Activated gamma-delta T cell (primary cell): ENCODE data around the gene MRPL1.
"Not testable (repeated sequence)": the region's sequence is repeated elsewhere in the genome, so short reads cannot be mapped to it uniquely, and the experiment has no call there.

Experiments used
- DNase-seq: peaks from one replicate; lab custom pipeline; 2025; lab: John Stamatoyannopoulos, UW

Gene MRPL1

GRCh38 chr4:77849278-77849965 is 13.2 kb upstream of the MRPL1 start:
- DNase-seq: no peak

GRCh38 chr4:77852892-77853495 is 9.6 kb upstream of the MRPL1 start:
- no peak for DNase-seq

GRCh38 chr4:77854431-77855111 is 8.1 kb upstream of the MRPL1 start:
- DNase-seq: no peak

GRCh38 chr4:77856152-77856551 is 6.5 kb upstream of the MRPL1 start:
- no peak for DNase-seq

GRCh38 chr4:77859256-77859655 is 3.4 kb upstream of the MRPL1 start:
- DNase-seq: no peak

GRCh38 chr4:77861495-77861894 is 1.1 kb upstream of the MRPL1 start:
- no peak for DNase-seq

- DNase-seq: not testable (repeated sequence)
Observed at GRCh38 chr4:77863341-77863740, 711 bp downstream of the MRPL1 start.

- no peak for DNase-seq
Observed at GRCh38 chr4:77865259-77865658, 2.6 kb downstream of the MRPL1 start.

GRCh38 chr4:77872723-77873445 is 10.3 kb downstream of the MRPL1 start:
- DNase-seq: no peak

- no peak for DNase-seq
Observed at GRCh38 chr4:77877167-77877566, 14.5 kb downstream of the MRPL1 start.

- no peak for DNase-seq
Observed at GRCh38 chr4:77877771-77878565, 15.3 kb downstream of the MRPL1 start.

- no peak for DNase-seq
Observed at GRCh38 chr4:77880784-77881183, 18.2 kb downstream of the MRPL1 start.

- no peak for DNase-seq
Observed at GRCh38 chr4:77881460-77882295, 19.0 kb downstream of the MRPL1 start.

- no peak for DNase-seq
Observed at GRCh38 chr4:77893451-77893850, 30.8 kb downstream of the MRPL1 start.

- no peak for DNase-seq
Observed at GRCh38 chr4:77899607-77900006, 37.0 kb downstream of the MRPL1 start.

GRCh38 chr4:77903186-77903585 is 40.6 kb downstream of the MRPL1 start:
- no peak for DNase-seq

- no peak for DNase-seq
Observed at GRCh38 chr4:77905651-77906263, 43.1 kb downstream of the MRPL1 start.

GRCh38 chr4:77910676-77911075 is 48.0 kb downstream of the MRPL1 start:
- no peak for DNase-seq

GRCh38 chr4:77911091-77911490 is 48.5 kb downstream of the MRPL1 start:
- DNase-seq: no peak

- no peak for DNase-seq
Observed at GRCh38 chr4:77911842-77912450, 49.3 kb downstream of the MRPL1 start.
